GM12873 (cell line): ENCODE results near the gene NMRAL1.

Experiments
- CTCF ChIP-seq: IDR thresholded peaks from 2 replicates; pipeline ENCODE4 v1.5.1; 2012; ENCODE audit warnings: low read depth, mild to moderate bottlenecking, moderate library complexity, low read length, control low read depth; ENCODE audit not compliant: insufficient read depth; ENCODE audit errors: missing control alignments

The NMRAL1 gene

GRCh38 chr16:4431023-4431422 lies 43.4 kb downstream of the NMRAL1 start:
- TF ChIP-seq CTCF, result no peak

- no peak for TF ChIP-seq CTCF
These were observed 45.9 kb downstream of the NMRAL1 start for GRCh38 chr16:4428500-4428899.

GRCh38 chr16:4426722-4427372 lies 47.6 kb downstream of the NMRAL1 start:
- no peak for TF ChIP-seq CTCF

- TF ChIP-seq CTCF, result peak; percentile 12
These were observed 48.3 kb downstream of the NMRAL1 start for GRCh38 chr16:4426021-4426684.

DNA sequence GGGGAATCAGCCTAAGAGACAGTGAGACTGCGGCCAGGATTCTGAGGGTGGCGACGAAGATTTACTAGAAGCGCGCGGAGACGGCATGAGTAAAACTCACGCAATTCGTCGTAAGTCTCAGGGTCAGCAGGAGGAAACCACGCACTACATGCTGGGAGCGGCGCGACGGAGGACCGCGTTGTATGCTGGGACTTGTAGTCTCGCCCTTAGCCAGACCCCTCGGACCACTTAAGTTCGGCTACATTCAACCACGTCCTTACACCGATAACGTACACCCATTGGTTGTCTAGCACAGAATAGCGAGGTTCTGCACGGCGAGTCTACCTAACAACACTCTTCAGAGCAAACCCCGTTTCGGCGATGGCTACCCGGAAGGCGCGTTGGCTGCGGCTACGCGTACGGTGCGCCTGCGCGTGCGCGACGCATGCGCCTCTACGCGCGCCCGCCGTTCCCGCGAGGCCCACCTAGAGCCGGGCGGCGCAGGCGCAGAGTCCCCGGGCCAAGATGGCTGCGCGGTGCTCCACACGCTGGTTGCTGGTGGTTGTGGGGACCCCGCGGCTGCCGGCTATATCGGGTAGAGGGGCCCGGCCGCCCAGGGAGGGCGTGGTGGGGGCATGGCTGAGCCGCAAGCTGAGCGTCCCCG lies 48.9 kb downstream of the NMRAL1 start, which contains the start of gene DNAJA3:
TSS of gene DNAJA3 (plus strand) at position 491 of the 643 bp plus-strand sequence. CDS start at position 505, 14 bp downstream.
- no peak for TF ChIP-seq CTCF

DNA sequence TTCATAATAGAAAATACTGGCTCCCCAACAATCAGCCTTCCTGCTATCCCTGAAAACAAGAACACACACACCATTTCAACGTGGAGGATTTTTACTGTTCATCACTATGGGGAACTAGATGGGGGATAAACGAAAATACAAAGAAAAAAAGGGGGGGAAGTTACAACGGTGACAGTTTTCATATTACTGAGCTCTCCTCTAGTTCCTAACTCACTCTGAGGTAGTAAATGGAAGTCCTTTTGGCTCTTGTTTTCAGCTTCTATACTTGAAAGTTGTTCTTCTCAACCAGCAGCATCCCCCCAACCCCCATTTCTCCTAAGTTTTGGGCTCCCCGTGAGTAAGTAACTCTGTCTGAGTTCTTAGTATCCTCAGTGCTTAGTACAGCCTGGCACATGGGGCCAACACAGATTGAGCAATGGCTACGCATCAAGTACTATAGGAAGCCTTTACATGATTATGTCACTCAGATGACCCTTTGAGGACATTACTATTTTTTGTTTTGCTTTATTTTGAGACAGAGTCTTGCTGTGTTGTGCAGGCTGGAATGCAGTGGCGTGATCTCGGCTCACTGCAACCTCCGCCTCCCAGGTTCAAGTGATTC lies 53.8 kb downstream of the NMRAL1 start:
- TF ChIP-seq CTCF, result no peak

- no peak for TF ChIP-seq CTCF
These were observed 54.9 kb downstream of the NMRAL1 start for GRCh38 chr16:4419402-4419959.
